A549 (cell line): ENCODE data around the gene ZFY.
"Not testable (repeated sequence)": the region's sequence is repeated elsewhere in the genome, so short reads cannot be mapped to it uniquely, and the experiment has no call there.

Source experiments
- CTCF ChIP-seq: fragments of >200 bp; sonication (Bioruptor Twin); formaldehyde crosslinking; IDR thresholded peaks from 3 replicates; pipeline ENCODE4 v1.5.1; 2016
- ESRRA ChIP-seq: fragments of 150-350 bp; IDR thresholded peaks from 2 replicates; pipeline ENCODE4 v1.6.1; 2014; ENCODE audit warnings: mild to moderate bottlenecking, low read length, borderline replicate concordance
- MAFK ChIP-seq: fragments of 450-650 bp; IDR thresholded peaks from 2 replicates; pipeline ENCODE4 v1.6.1; 2014; ENCODE audit not compliant: partially characterized antibody

GRCh38 chrY:2987178-2987577, 52.0 kb downstream of the ZFY start:
- not testable (repeated sequence) for TF ChIP-seq CTCF, MAFK, ESRRA
